Chondrocyte (in vitro differentiated cells): Measurements from ENCODE around the gene GRIN2D. TPM values are rescaled to one million over a fixed set of nuclear protein-coding genes. Genes with fewer than 3 reads are reported as not detected.

Experiments used
- DNase-seq: peaks from one replicate; pipeline ENCODE4 v3.0.0; 2021; ENCODE audit warnings: mixed read lengths, low spot score
- H3K27ac Mint-ChIP-seq: one replicate; pipeline ENCODE4 v1.8.0; 2021; ENCODE audit warnings: mild to moderate bottlenecking, moderate library complexity, mixed read lengths; ENCODE audit not compliant: unreplicated experiment
- H3K27me3 Mint-ChIP-seq: 2 replicates; pipeline ENCODE4 v1.8.0; 2021; ENCODE audit warnings: low read depth, mixed read lengths
- H3K36me3 Mint-ChIP-seq: 2 replicates; pipeline ENCODE4 v1.8.0; 2021; ENCODE audit warnings: low read depth, mixed read lengths
- H3K4me1 Mint-ChIP-seq: 2 replicates; pipeline ENCODE4 v1.8.0; 2021; ENCODE audit warnings: low read depth, mild to moderate bottlenecking, mixed read lengths
- H3K4me3 Mint-ChIP-seq: one replicate; pipeline ENCODE4 v1.8.0; 2021; ENCODE audit warnings: mild to moderate bottlenecking, moderate library complexity, mixed read lengths; ENCODE audit not compliant: unreplicated experiment
- H3K9me3 Mint-ChIP-seq: 2 replicates; pipeline ENCODE4 v1.8.0; 2021; ENCODE audit warnings: low read depth, mixed read lengths
- CTCF ChIP-seq: fragments of 200-600 bp; sonication (generic); IDR thresholded peaks from 2 replicates; pipeline ENCODE4 v1.5.0; 2021; ENCODE audit warnings: antibody characterized with exemption, mild to moderate bottlenecking, moderate library complexity
- total RNA-seq: library from RNA; stranded (reverse); gene quantifications from 3 replicates; pipeline ENCODE4 v1.2.1, GENCODE V29; 2021

GRIN2D gene
- total RNA-seq, 1 donor from 2014 or later: 4.9 TPM

DNA sequence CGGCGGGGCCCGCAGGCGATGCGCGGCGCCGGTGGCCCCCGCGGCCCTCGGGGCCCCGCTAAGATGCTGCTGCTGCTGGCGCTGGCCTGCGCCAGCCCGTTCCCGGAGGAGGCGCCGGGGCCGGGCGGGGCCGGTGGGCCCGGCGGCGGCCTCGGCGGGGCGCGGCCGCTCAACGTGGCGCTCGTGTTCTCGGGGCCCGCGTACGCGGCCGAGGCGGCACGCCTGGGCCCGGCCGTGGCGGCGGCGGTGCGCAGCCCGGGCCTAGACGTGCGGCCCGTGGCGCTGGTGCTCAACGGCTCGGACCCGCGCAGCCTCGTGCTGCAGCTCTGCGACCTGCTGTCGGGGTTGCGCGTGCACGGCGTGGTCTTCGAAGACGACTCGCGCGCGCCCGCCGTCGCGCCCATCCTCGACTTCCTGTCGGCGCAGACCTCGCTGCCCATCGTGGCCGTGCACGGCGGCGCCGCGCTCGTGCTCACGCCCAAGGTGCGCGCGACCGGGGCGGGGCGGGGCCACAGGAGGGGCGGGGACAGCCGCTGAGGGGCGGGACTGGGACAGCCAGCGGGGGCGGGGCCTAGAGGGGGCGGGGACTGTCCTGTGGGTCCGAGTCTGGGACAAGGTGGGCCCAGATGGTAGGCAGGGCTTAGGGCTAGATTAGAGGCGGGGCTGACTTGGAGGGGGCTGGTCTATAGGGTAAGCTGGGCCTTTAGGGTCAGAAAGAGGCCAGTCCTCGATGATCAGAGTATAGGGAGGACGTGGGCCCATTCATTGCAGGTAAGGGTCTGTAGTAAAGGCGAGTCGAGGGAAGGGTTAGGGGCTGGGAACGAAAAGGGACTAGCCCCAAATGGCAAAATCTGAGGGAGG, 5.1 kb downstream of the GRIN2D start:
- H3K4me3 Mint-ChIP-seq: peak overlapping the region; percentile 94
- H3K27me3 Mint-ChIP-seq: no peaks in the 10 kb centered on the region
- H3K9me3 Mint-ChIP-seq: no peaks in the 10 kb centered on the region
- peaks cover 47% of the 10 kb centered on the region for H3K4me1 Mint-ChIP-seq
- H3K36me3 Mint-ChIP-seq: no peaks in the 10 kb centered on the region
- H3K27ac Mint-ChIP-seq: peak overlapping the region; percentile 91
- DNase-seq: no peak
- TF ChIP-seq CTCF: no peak

DNA sequence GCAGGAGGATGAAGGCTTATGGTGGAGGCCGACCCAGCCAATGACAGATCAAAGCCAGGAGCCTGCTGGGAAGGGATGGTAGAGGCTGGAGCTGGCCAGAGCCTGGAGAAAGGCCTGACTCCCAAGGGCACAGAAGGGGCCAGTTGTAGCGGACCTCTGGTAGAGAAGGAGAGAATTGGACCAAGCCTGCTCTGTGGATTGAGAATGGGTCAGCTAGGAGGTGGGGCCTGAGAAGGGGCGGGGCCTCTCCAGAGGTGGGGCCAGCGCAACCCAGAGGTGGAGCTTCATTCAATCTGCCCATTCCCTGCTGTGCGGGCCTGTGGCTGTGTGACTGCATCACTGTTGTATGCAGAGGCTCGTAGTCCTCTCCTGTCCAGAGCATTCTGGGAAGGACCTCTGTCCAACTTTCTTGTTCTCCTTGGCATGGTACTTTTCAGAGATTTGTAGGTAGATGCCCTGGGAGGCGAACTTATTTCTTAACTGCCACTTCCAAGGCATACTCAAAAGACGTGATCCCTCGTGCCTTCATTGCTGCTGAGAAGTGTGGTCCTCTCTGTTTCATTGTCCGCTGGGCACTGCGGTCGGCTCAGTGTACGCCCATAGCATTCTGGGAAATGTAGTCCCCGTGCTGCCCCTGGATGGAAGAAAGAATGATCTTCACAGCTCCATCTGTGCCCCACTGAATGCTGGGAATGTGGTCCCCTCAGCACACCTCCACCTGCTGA, 6.7 kb downstream of the GRIN2D start:
- H3K27me3 Mint-ChIP-seq: no peaks in the 10 kb centered on the region
- H3K4me3 Mint-ChIP-seq: peak overlapping the region; percentile 62
- TF ChIP-seq CTCF: no peak
- H3K36me3 Mint-ChIP-seq: no peaks in the 10 kb centered on the region
- no peaks in the 10 kb centered on the region for H3K9me3 Mint-ChIP-seq
- H3K27ac Mint-ChIP-seq: peak overlapping the region; percentile 91
- H3K4me1 Mint-ChIP-seq: peaks cover 36% of the 10 kb centered on the region
- DNase-seq: no peak

DNA sequence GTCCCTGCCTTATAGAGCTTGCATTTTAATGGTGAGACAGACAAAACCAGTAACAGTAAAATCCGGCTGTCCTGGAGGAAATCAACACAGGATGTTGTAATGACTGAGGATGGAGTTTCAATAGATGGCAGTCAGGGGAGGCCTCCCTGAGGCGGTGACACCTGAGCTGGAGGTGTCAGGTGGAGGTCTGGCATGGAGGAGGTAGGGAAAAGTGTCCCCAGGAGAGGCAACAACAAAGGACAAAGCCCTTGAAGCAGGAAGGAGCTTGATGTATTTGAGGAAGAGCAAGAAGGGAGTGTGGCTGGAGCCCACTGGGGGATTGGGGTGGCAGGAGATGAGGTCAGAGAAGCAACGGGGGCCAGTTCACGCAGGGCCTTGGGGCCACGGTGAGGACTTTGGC, 7.8 kb downstream of the GRIN2D start:
- Mint-ChIP-seq H3K9me3 (peaks cover 2% of the 10 kb centered on the region), H3K36me3 (no peaks in the 10 kb centered on the region), H3K27ac (no peak overlapping the region), H3K4me3 (no peak overlapping the region), H3K27me3 (no peaks in the 10 kb centered on the region), H3K4me1 (peaks cover 25% of the 10 kb centered on the region)
- TF ChIP-seq CTCF: no peak
- DNase-seq: no peak

DNA sequence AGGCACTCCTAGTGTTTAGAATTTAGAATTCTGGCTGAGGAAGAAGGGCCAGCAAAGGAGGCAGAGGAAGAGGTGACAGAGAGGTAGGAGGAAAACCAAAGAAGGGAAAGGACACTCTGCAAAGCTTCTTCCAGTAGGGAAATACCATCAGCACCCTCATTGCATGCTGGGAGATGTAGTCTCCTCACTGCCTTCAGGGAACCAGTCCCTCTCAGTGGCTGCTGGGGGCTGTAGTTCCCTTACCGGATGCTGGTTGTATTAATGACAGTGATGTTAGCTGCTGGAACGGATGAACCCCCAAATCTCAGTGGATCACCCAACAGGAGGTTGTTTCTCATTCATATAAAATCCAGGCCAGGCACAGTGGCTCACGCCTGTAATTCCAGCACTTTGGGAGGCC, 10.1 kb downstream of the GRIN2D start:
- no peak for TF ChIP-seq CTCF
- Mint-ChIP-seq H3K36me3 (peaks cover 2% of the 10 kb centered on the region), H3K4me3 (no peak overlapping the region), H3K27me3 (no peaks in the 10 kb centered on the region), H3K4me1 (peaks cover 11% of the 10 kb centered on the region), H3K27ac (no peak overlapping the region), H3K9me3 (peaks cover 2% of the 10 kb centered on the region)
- DNase-seq: no peak

- Mint-ChIP-seq H3K36me3 (peaks cover 4% of the 10 kb centered on the region), H3K4me3 (no peak overlapping the region), H3K9me3 (peaks cover 2% of the 10 kb centered on the region), H3K27me3 (no peaks in the 10 kb centered on the region), H3K27ac (no peak overlapping the region), H3K4me1 (peaks cover 7% of the 10 kb centered on the region)
- TF ChIP-seq CTCF: no peak
- DNase-seq: no peak
Observed at GRCh38 chr19:48405010-48405659, 11.7 kb downstream of the GRIN2D start.
